Activated CD4-positive, alpha-beta memory T cell treated with anti-CD3 and anti-CD28 coated beads for 36 hours (primary cell): ENCODE measurements around the gene MTA3. TPM values are rescaled to one million over a fixed set of nuclear protein-coding genes. Genes with fewer than 3 reads are reported as not detected.

Source experiments
- CTCF ChIA-PET: fragments of 350-600 bp; sonication (Branson Sonifier 250); formaldehyde crosslinking; loops from one replicate; lab custom pipeline; 2021; ENCODE audit warnings: antibody characterized with exemption, inconsistent platforms; lab: Charles Lee
- POLR2A ChIA-PET: fragments of 350-600 bp; sonication (Branson Sonifier 250); formaldehyde crosslinking; loops from one replicate; lab custom pipeline; 2021; ENCODE audit warnings: antibody characterized with exemption; lab: Charles Lee
- DNase-seq: peaks from one replicate; pipeline ENCODE4 v3.0.0-alpha.2; 2020
- H3K27ac Mint-ChIP-seq: one replicate; pipeline ENCODE4 v1.8.0; 2021; ENCODE audit warnings: mixed read lengths
- H3K27me3 Mint-ChIP-seq: one replicate; pipeline ENCODE4 v1.8.0; 2021; ENCODE audit warnings: mixed read lengths
- H3K36me3 Mint-ChIP-seq: one replicate; pipeline ENCODE4 v1.8.0; 2021; ENCODE audit warnings: mixed read lengths
- H3K4me1 Mint-ChIP-seq: one replicate; pipeline ENCODE4 v1.8.0; 2021; ENCODE audit warnings: low read depth, mixed read lengths
- H3K4me3 Mint-ChIP-seq: one replicate; pipeline ENCODE4 v1.8.0; 2021; ENCODE audit warnings: mild to moderate bottlenecking, mixed read lengths
- H3K9me3 Mint-ChIP-seq: one replicate; pipeline ENCODE4 v1.8.0; 2021; ENCODE audit warnings: mixed read lengths
- intact Hi-C: fragments of 100-400 bp; cut with micrococcal nuclease; formaldehyde crosslinking; loops from one replicate; pipeline ENCODE4 v1.15.1; 2023
- total RNA-seq, 2 experiments: library from RNA; stranded (reverse); gene quantifications; one replicate each; pipeline ENCODE4 v1.2.3, GENCODE V29; 2021

The MTA3 gene
- total RNA-seq, 2 experiments from 2014 or later = 25.1 to 29.7 TPM

- DNase-seq = no peak
- no peak overlapping the region for H3K27ac Mint-ChIP-seq
- CTCF ChIA-PET = no interaction called here
- intact Hi-C loops = no loop called here
- peaks cover 12% of the 10 kb centered on the region for H3K4me1 Mint-ChIP-seq
- H3K4me3 Mint-ChIP-seq = no peak overlapping the region
- H3K36me3 Mint-ChIP-seq = no peaks in the 10 kb centered on the region
- peaks cover 5% of the 10 kb centered on the region for H3K9me3 Mint-ChIP-seq
- POLR2A ChIA-PET = no interaction called here
- no peaks in the 10 kb centered on the region for H3K27me3 Mint-ChIP-seq
These were observed 206.8 kb downstream of the MTA3 start for GRCh38 chr2:42775186-42775585.

GRCh38 chr2:42775810-42776209 lies 207.4 kb downstream of the MTA3 start:
- no peak overlapping the region for H3K27ac Mint-ChIP-seq
- no peaks in the 10 kb centered on the region for H3K27me3 Mint-ChIP-seq
- CTCF ChIA-PET = no interaction called here
- H3K4me3 Mint-ChIP-seq = no peak overlapping the region
- POLR2A ChIA-PET = no interaction called here
- peaks cover 12% of the 10 kb centered on the region for H3K4me1 Mint-ChIP-seq
- peaks cover 5% of the 10 kb centered on the region for H3K9me3 Mint-ChIP-seq
- DNase-seq = peak; percentile 5
- no peaks in the 10 kb centered on the region for H3K36me3 Mint-ChIP-seq
- intact Hi-C loops = no loop called here

GRCh38 chr2:42777883-42778805 lies 209.7 kb downstream of the MTA3 start:
- peaks cover 9% of the 10 kb centered on the region for H3K9me3 Mint-ChIP-seq
- CTCF ChIA-PET = no interaction called here
- peaks cover 12% of the 10 kb centered on the region for H3K4me1 Mint-ChIP-seq
- H3K36me3 Mint-ChIP-seq = no peaks in the 10 kb centered on the region
- DNase-seq = no peak
- H3K4me3 Mint-ChIP-seq = no peak overlapping the region
- no peak overlapping the region for H3K27ac Mint-ChIP-seq
- intact Hi-C loops = no loop called here
- no peaks in the 10 kb centered on the region for H3K27me3 Mint-ChIP-seq
- POLR2A ChIA-PET = no interaction called here

- intact Hi-C loops = no loop called here
- POLR2A ChIA-PET = no interaction called here
- CTCF ChIA-PET = no interaction called here
- no peak for DNase-seq
- Mint-ChIP-seq H3K9me3 (peaks cover 9% of the 10 kb centered on the region), H3K27ac (no peak overlapping the region), H3K36me3 (no peaks in the 10 kb centered on the region), H3K4me3 (no peak overlapping the region), H3K4me1 (peaks cover 3% of the 10 kb centered on the region), H3K27me3 (no peaks in the 10 kb centered on the region)
These were observed 212.7 kb downstream of the MTA3 start for GRCh38 chr2:42781181-42781580.

- Mint-ChIP-seq H3K27ac (no peak overlapping the region), H3K36me3 (no peaks in the 10 kb centered on the region), H3K27me3 (peaks cover 4% of the 10 kb centered on the region), H3K9me3 (peaks cover 4% of the 10 kb centered on the region), H3K4me1 (no peaks in the 10 kb centered on the region), H3K4me3 (no peak overlapping the region)
- intact Hi-C loops = no loop called here
- ChIA-PET POLR2A (no interaction called here), CTCF (no interaction called here)
- peak; percentile 2 for DNase-seq
These were observed 215.1 kb downstream of the MTA3 start for GRCh38 chr2:42783511-42783910.

- Mint-ChIP-seq H3K4me3 (no peak overlapping the region), H3K27me3 (peaks cover 6% of the 10 kb centered on the region), H3K27ac (no peak overlapping the region), H3K4me1 (no peaks in the 10 kb centered on the region), H3K9me3 (peaks cover 4% of the 10 kb centered on the region), H3K36me3 (no peaks in the 10 kb centered on the region)
- CTCF ChIA-PET = no interaction called here
- DNase-seq = peak; percentile 0
- intact Hi-C loops = no loop called here
- POLR2A ChIA-PET = no interaction called here
These were observed 215.9 kb downstream of the MTA3 start for GRCh38 chr2:42784204-42784880.

GRCh38 chr2:42786561-42787345 lies 218.3 kb downstream of the MTA3 start:
- H3K36me3 Mint-ChIP-seq = no peaks in the 10 kb centered on the region
- POLR2A ChIA-PET = no interaction called here
- intact Hi-C loops = no loop called here
- H3K27ac Mint-ChIP-seq = no peak overlapping the region
- peak; percentile 3 for DNase-seq
- no peaks in the 10 kb centered on the region for H3K9me3 Mint-ChIP-seq
- H3K4me1 Mint-ChIP-seq = no peaks in the 10 kb centered on the region
- H3K27me3 Mint-ChIP-seq = peaks cover 26% of the 10 kb centered on the region
- H3K4me3 Mint-ChIP-seq = no peak overlapping the region
- CTCF ChIA-PET = no interaction called here

GRCh38 chr2:42787424-42787787 lies 219.0 kb downstream of the MTA3 start:
- H3K9me3 Mint-ChIP-seq = no peaks in the 10 kb centered on the region
- H3K4me1 Mint-ChIP-seq = peaks cover 3% of the 10 kb centered on the region
- POLR2A ChIA-PET = no interaction called here
- CTCF ChIA-PET = no interaction called here
- H3K27ac Mint-ChIP-seq = no peak overlapping the region
- DNase-seq = peak; percentile 1
- peaks cover 30% of the 10 kb centered on the region for H3K27me3 Mint-ChIP-seq
- H3K4me3 Mint-ChIP-seq = no peak overlapping the region
- H3K36me3 Mint-ChIP-seq = no peaks in the 10 kb centered on the region
- intact Hi-C loops = no loop called here

GRCh38 chr2:42787788-42788477 lies 219.5 kb downstream of the MTA3 start:
- intact Hi-C loops = no loop called here
- H3K36me3 Mint-ChIP-seq = no peaks in the 10 kb centered on the region
- CTCF ChIA-PET = no interaction called here
- peaks cover 30% of the 10 kb centered on the region for H3K27me3 Mint-ChIP-seq
- POLR2A ChIA-PET = no interaction called here
- H3K9me3 Mint-ChIP-seq = no peaks in the 10 kb centered on the region
- no peak overlapping the region for H3K27ac Mint-ChIP-seq
- peak; percentile 9 for DNase-seq
- H3K4me1 Mint-ChIP-seq = peaks cover 3% of the 10 kb centered on the region
- H3K4me3 Mint-ChIP-seq = no peak overlapping the region

GRCh38 chr2:42788478-42788793 lies 220.0 kb downstream of the MTA3 start:
- H3K9me3 Mint-ChIP-seq = no peaks in the 10 kb centered on the region
- peaks cover 6% of the 10 kb centered on the region for H3K4me1 Mint-ChIP-seq
- CTCF ChIA-PET = no interaction called here
- POLR2A ChIA-PET = no interaction called here
- no peak overlapping the region for H3K4me3 Mint-ChIP-seq
- H3K27ac Mint-ChIP-seq = no peak overlapping the region
- H3K36me3 Mint-ChIP-seq = no peaks in the 10 kb centered on the region
- intact Hi-C loops = no loop called here
- DNase-seq = peak; percentile 4
- peaks cover 33% of the 10 kb centered on the region for H3K27me3 Mint-ChIP-seq

GRCh38 chr2:42788882-42789281 lies 220.4 kb downstream of the MTA3 start:
- H3K27me3 Mint-ChIP-seq = peaks cover 38% of the 10 kb centered on the region
- CTCF ChIA-PET = no interaction called here
- H3K4me3 Mint-ChIP-seq = no peak overlapping the region
- no peaks in the 10 kb centered on the region for H3K36me3 Mint-ChIP-seq
- no peaks in the 10 kb centered on the region for H3K9me3 Mint-ChIP-seq
- no peak overlapping the region for H3K27ac Mint-ChIP-seq
- intact Hi-C loops = no loop called here
- H3K4me1 Mint-ChIP-seq = peaks cover 9% of the 10 kb centered on the region
- POLR2A ChIA-PET = no interaction called here
- DNase-seq = peak; percentile 1

GRCh38 chr2:42789751-42790150 lies 221.3 kb downstream of the MTA3 start:
- intact Hi-C loops = loop anchor here (10.0 kb wide), 1 partner anchor 295 kb away; the partner anchor contains the start of gene KCNG3
- Mint-ChIP-seq H3K4me3 (no peak overlapping the region), H3K4me1 (peaks cover 10% of the 10 kb centered on the region), H3K27ac (no peak overlapping the region), H3K36me3 (no peaks in the 10 kb centered on the region), H3K27me3 (peaks cover 46% of the 10 kb centered on the region), H3K9me3 (no peaks in the 10 kb centered on the region)
- ChIA-PET POLR2A (no interaction called here), CTCF (no interaction called here)
- peak; percentile 4 for DNase-seq
